ENCODE results near the gene P3H2.

P3H2 gene

GRCh38 chr3:189907803-189908202 lies 212.9 kb downstream of the P3H2 start:
- no peak overlapping the region for H3K27ac Mint-ChIP-seq
- H3K27me3 Mint-ChIP-seq, result peaks cover 14% of the 10 kb centered on the region
- no peaks in the 10 kb centered on the region for H3K36me3 Mint-ChIP-seq (ENCODE audit: low read depth)
- H3K4me3 Mint-ChIP-seq, result no peak overlapping the region
- no peaks in the 10 kb centered on the region for H3K9me3 Mint-ChIP-seq
- no peaks in the 10 kb centered on the region for H3K4me1 Mint-ChIP-seq (ENCODE audit: low read depth)
- DNase-seq, result no peak

All from activated T-cell treated with anti-CD3 and anti-CD28 coated beads, Interleukin-2, amount 50 U/mL, for 24 hours (primary cell).